K562 (cell line): Measurements from ENCODE around the gene XRCC5. TPM values are rescaled to one million over a fixed set of nuclear protein-coding genes. Genes with fewer than 3 reads are reported as not detected.

ENCODE experiments used
- ATAC-seq: fragments of 200-7000 bp; cut with Tn5 transposase; 3 replicates; pipeline ENCODE4 v1.9.1; 2020; ENCODE audit warnings: moderate library complexity
- BruUV-seq: library from RNA; stranded (reverse); fragments of 400-500 nt; replicated peaks from 2 replicates; lab custom pipeline; 2021; lab: Mats Ljungman, UMichigan
- CTCF ChIA-PET: fragments of 300-600 bp; formaldehyde crosslinking; extraction: SDS; loops from one replicate; lab custom pipeline; 2021; ENCODE audit warnings: low intra/inter-chr PET ratio; lab: Yijun Ruan, JAX
- POLR2A ChIA-PET: fragments of 300-600, 350-650 bp; sonication (Branson Sonifier 250); formaldehyde crosslinking; extraction: SDS; loops from one replicate; lab custom pipeline; 2021; ENCODE audit warnings: antibody characterized with exemption, inconsistent platforms; lab: Yijun Ruan, JAX
- DNase-seq, 4 experiments: peaks; one replicate each; pipeline versions ENCODE4 v3.0.0 to v3.0.0-alpha.2; 2011 to 2018; ENCODE audit warnings: low spot score in 3 of 4, mixed read lengths in 3 of 4; ENCODE audit errors: extremely low read depth in 1 of 4
- FAIRE-seq: peaks from 2 replicates; lab custom pipeline; 2011; peaks lifted over from hg19 to GRCh38; lab: Jason Lieb, UNC
- H2AFZ ChIP-seq: 2 replicates; pipeline ENCODE4 v1.6.0; 2011; ENCODE audit warnings: low read depth, low read length, control low read depth, inconsistent platforms
- H3K27ac ChIP-seq: fragments of 200-600 bp; 3 replicates; pipeline ENCODE4 v1.8.0; 2011; ENCODE audit warnings: low read depth, mild to moderate bottlenecking, control low read depth, inconsistent platforms, low read length, moderate library complexity, mixed read lengths; ENCODE audit errors: extremely low read depth
- H3K27me3 ChIP-seq, 2 experiments: fragments of 300-600 bp in 1 of 2; 2 replicates in 1 of 2; 3 replicates in 1 of 2; pipeline versions ENCODE4 v1.6.0 to v1.8.0; 2011; ENCODE audit warnings: inconsistent platforms in 2 of 2, low read length in 2 of 2, mild to moderate bottlenecking in 1 of 2, mixed read lengths in 1 of 2, moderate library complexity in 1 of 2; ENCODE audit not compliant: control insufficient read depth in 2 of 2, insufficient read depth in 2 of 2
- H3K36me3 ChIP-seq: fragments of 300-600 bp; 3 replicates; pipeline ENCODE4 v1.8.0; 2011; ENCODE audit warnings: mild to moderate bottlenecking, low read length, inconsistent platforms; ENCODE audit not compliant: control insufficient read depth, insufficient read depth
- H3K4me1 ChIP-seq, 2 experiments: fragments of 200-600 bp in 1 of 2; replicated peaks in 1 of 2; 2 replicates in 1 of 2; 3 replicates in 1 of 2; pipeline versions ENCODE4 v1.5.1 to v1.8.0; 2011; ENCODE audit warnings: inconsistent platforms in 2 of 2, low read length in 2 of 2, mild to moderate bottlenecking in 1 of 2, mixed read lengths in 1 of 2, moderate library complexity in 1 of 2; ENCODE audit not compliant: control insufficient read depth in 2 of 2, insufficient read depth in 2 of 2
- H3K4me2 ChIP-seq: 2 replicates; pipeline ENCODE4 v1.6.1; 2011; ENCODE audit warnings: low read length, control low read depth, inconsistent platforms, mixed read lengths; ENCODE audit not compliant: insufficient read depth
- H3K4me3 ChIP-seq: fragments of 200-600 bp; sonication (generic), shearing (Covaris generic); 2 replicates; pipeline ENCODE4 v1.5.1; 2016; ENCODE audit warnings: control low read depth, inconsistent platforms
- H3K79me2 ChIP-seq: fragments of 200-600 bp; 3 replicates; pipeline ENCODE4 v1.8.0; 2011; ENCODE audit warnings: low read length, inconsistent platforms; ENCODE audit not compliant: control insufficient read depth, insufficient read depth
- H3K9ac ChIP-seq, 2 experiments: 2 replicates each; pipeline versions ENCODE4 v1.6.0 to v1.6.1; 2011; ENCODE audit warnings: low read depth in 2 of 2, low read length in 2 of 2, control low read depth in 1 of 2, inconsistent platforms in 1 of 2, mild to moderate bottlenecking in 1 of 2, mixed read lengths in 1 of 2; ENCODE audit not compliant: insufficient read depth in 1 of 2
- H3K9me1 ChIP-seq: one replicate; pipeline ENCODE4 v1.6.0; 2011; ENCODE audit warnings: inconsistent platforms, mild to moderate bottlenecking, low read length, moderate library complexity; ENCODE audit not compliant: control insufficient read depth, insufficient read depth
- H3K9me3 ChIP-seq: replicated peaks from 2 replicates; pipeline ENCODE4 v1.5.1; 2011; ENCODE audit warnings: low read depth, low read length, inconsistent platforms; ENCODE audit not compliant: control insufficient read depth, insufficient read depth
- H4K20me1 ChIP-seq: replicated peaks from 2 replicates; pipeline ENCODE4 v1.6.1; 2011; ENCODE audit warnings: low read length, inconsistent platforms, mixed read lengths; ENCODE audit not compliant: control insufficient read depth, insufficient read depth
- BMI1 ChIP-seq: fragments of 150-350 bp; IDR thresholded peaks from 2 replicates; pipeline ENCODE4 v1.6.1; 2014; ENCODE audit warnings: low read length
- CREM ChIP-seq: IDR thresholded peaks from 2 replicates; pipeline ENCODE4 v1.6.1; 2014; ENCODE audit warnings: antibody characterized with exemption, low read depth
- CTBP1 ChIP-seq: fragments of 450-650 bp; IDR thresholded peaks from 2 replicates; pipeline ENCODE4 v1.6.1; 2016; ENCODE audit warnings: borderline replicate concordance
- FOXA1 ChIP-seq: fragments of 450-650 bp; IDR thresholded peaks from 2 replicates; pipeline ENCODE4 v1.6.1; 2016; ENCODE audit warnings: mild to moderate bottlenecking, borderline replicate concordance
- FOXJ2 ChIP-seq: fragments of 200-800 bp; sonication (Bioruptor generic); IDR thresholded peaks from 2 replicates; pipeline ENCODE4 v1.6.1; 2016; ENCODE audit warnings: missing genetic modification characterization, missing compliant biosample characterization
- KDM1A ChIP-seq, 2 experiments: fragments of 450-650 bp; IDR thresholded peaks; 2 replicates each; pipeline ENCODE4 v1.6.1; 2016; ENCODE audit warnings: mild to moderate bottlenecking in 2 of 2
- MYC ChIP-seq, 2 experiments: fragments of 250-450 bp in 1 of 2; sonication (Bioruptor Pico) in 1 of 2; IDR thresholded peaks; 2 replicates each; pipeline versions ENCODE4 v1.5.1 to v1.6.1; 2012 to 2021; ENCODE audit warnings: low read depth in 2 of 2, borderline replicate concordance in 1 of 2, improper control_type of control experiment in 1 of 2, low read length in 1 of 2, mild to moderate bottlenecking in 1 of 2, moderate library complexity in 1 of 2
- PHB2 ChIP-seq: fragments of 450-650 bp; IDR thresholded peaks from 2 replicates; pipeline ENCODE4 v1.6.1; 2017; ENCODE audit warnings: low read depth
- RBM17 ChIP-seq: fragments of 200-400 bp; formaldehyde crosslinking; IDR thresholded peaks from 2 replicates; pipeline ENCODE4 v1.6.1; 2017; ENCODE audit warnings: low read depth, mild to moderate bottlenecking, low read length, borderline replicate concordance
- SNIP1 ChIP-seq: fragments of 450-650 bp; IDR thresholded peaks from 2 replicates; pipeline ENCODE4 v1.7.1; 2017; ENCODE audit warnings: low read depth, mild to moderate bottlenecking
- ZKSCAN8 ChIP-seq: fragments of 200-800 bp; sonication (Bioruptor generic); IDR thresholded peaks from 2 replicates; pipeline ENCODE4 v1.6.1; 2016; ENCODE audit warnings: missing genetic modification characterization, missing compliant biosample characterization
- WGBS: fragments of 100-300 bp; shearing (Covaris generic); methylation state at CpG from one replicate; pipeline ENCODE4 v1.1.6; 2016; ENCODE audit warnings: low coverage, mixed read lengths; ENCODE audit not compliant: insufficient coverage; ENCODE audit errors: missing lambda C conversion rate; 5-methylcytosine and 5-hydroxymethylcytosine counted together
- in situ Hi-C: fragments of 300-500 bp; cut with MboI; formaldehyde crosslinking; loops from 4 replicates; pipeline ENCODE4 v1.15.0; 2018; ENCODE audit warnings: inconsistent platforms, mixed read lengths
- intact Hi-C: fragments of 100-400 bp; cut with micrococcal nuclease; formaldehyde crosslinking; loops from 2 replicates; pipeline ENCODE4 v1.14.2; 2022
- polyA plus RNA-seq, 8 experiments: library from polyadenylated mRNA; depleted of rRNA in 4 of 8; stranded (reverse) in 5 of 8; unstranded in 3 of 8; fragments of >200 nt; fragmentation: Nextera tagmentation in 2 of 8; fragmentation: Illumina TruSeq in 1 of 8; extraction: Ambion mirVana in 2 of 8; extraction: Trizol in 1 of 8; gene quantifications; 2 replicates each; pipeline versions ENCODE4 v1.2.1 to v1.2.3, GENCODE V29; 2011 to 2014; ENCODE audit warnings: inconsistent platforms in 1 of 8, missing spikeins in 1 of 8
- total RNA-seq, 7 experiments: library from RNA; depleted of rRNA in 6 of 7; stranded (reverse); fragments of >200 nt in 6 of 7; fragmentation: Illumina TruSeq in 2 of 7; extraction: Trizol in 2 of 7; gene quantifications; 2 replicates each; pipeline versions ENCODE4 v1.2.1 to v1.2.3, GENCODE V29; 2011 to 2021; ENCODE audit warnings: low replicate concordance in 1 of 7
- TF ChIP-seq, protein P1 (sequence below): sonication (generic); formaldehyde crosslinking; IDR thresholded peaks from 2 replicates; pipeline ENCODE4 v1.8.0; 2023; ENCODE audit warnings: mild to moderate bottlenecking, missing genetic modification reagents
- TF ChIP-seq, protein P2 (sequence below): sonication (generic); formaldehyde crosslinking; IDR thresholded peaks from 2 replicates; pipeline ENCODE4 v1.9.0; 2022; ENCODE audit warnings: mild to moderate bottlenecking, missing genetic modification reagents

XRCC5 gene
- total and polyA plus RNA-seq, 9 of the 15 experiments (the other 6 are each of a cell fraction or from before 2014, with no cell fraction given) = 168 to 551 (median 297) TPM

DNA sequence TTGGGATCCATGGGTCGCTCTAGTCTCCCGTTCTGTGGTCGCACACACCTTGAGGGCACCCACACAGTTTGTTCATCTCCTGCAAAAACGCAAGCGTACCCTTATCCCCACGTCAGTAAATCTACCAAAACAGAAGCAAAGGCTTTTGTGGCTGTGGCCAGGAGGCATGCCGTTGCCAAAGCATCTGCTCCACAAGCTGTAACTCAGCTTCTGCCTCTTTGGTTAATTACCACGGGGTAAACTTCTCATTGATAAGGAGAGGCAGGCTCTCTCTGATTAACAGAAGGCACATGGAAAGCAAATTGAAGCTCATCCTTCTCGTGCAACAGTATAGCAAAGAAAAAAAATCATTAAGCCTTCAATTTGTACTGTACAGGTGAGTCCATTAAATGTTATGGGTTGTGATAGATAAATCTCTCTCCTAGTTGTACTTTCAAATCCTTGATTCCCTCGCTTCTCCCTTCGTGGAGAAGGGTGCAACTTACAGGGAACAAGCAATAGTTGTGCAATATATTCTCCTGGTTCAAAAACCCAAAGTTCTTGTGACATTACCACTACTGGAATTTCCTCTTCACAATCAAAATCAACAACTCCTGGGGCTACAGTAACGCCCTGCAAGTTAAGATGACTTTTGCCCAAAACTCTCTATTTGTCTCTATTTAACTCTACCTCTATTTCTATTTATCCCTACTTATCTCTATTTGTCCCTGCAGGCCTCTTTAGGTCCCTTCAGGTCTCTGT lies 37.9 kb upstream of the XRCC5 start:
- no peaks in the 10 kb centered on the region for H3K9me1 ChIP-seq
- TF ChIP-seq FOXJ2 (tag) = no peak
- no peak for TF ChIP-seq MYC (IDR thresholded peaks at IDR 0.05; ENCODE audit: low read depth, low read length)
- TF ChIP-seq MYC (CRISPR knock-in tag; IDR thresholded peaks at IDR 0.05; ENCODE audit: borderline replicate concordance, low read depth) = no peak
- TF ChIP-seq CTBP1 = no peak
- no peak for TF ChIP-seq ZKSCAN8 (CRISPR knock-in tag)
- no peak for TF ChIP-seq PHB2
- TF ChIP-seq, protein P1, sequence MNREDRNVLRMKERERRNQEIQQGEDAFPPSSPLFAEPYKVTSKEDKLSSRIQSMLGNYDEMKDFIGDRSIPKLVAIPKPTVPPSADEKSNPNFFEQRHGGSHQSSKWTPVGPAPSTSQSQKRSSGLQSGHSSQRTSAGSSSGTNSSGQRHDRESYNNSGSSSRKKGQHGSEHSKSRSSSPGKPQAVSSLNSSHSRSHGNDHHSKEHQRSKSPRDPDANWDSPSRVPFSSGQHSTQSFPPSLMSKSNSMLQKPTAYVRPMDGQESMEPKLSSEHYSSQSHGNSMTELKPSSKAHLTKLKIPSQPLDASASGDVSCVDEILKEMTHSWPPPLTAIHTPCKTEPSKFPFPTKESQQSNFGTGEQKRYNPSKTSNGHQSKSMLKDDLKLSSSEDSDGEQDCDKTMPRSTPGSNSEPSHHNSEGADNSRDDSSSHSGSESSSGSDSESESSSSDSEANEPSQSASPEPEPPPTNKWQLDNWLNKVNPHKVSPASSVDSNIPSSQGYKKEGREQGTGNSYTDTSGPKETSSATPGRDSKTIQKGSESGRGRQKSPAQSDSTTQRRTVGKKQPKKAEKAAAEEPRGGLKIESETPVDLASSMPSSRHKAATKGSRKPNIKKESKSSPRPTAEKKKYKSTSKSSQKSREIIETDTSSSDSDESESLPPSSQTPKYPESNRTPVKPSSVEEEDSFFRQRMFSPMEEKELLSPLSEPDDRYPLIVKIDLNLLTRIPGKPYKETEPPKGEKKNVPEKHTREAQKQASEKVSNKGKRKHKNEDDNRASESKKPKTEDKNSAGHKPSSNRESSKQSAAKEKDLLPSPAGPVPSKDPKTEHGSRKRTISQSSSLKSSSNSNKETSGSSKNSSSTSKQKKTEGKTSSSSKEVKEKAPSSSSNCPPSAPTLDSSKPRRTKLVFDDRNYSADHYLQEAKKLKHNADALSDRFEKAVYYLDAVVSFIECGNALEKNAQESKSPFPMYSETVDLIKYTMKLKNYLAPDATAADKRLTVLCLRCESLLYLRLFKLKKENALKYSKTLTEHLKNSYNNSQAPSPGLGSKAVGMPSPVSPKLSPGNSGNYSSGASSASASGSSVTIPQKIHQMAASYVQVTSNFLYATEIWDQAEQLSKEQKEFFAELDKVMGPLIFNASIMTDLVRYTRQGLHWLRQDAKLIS = no peak
- no peak for TF ChIP-seq KDM1A (IDR thresholded peaks at IDR 0.05)
- no peak for TF ChIP-seq BMI1
- TF ChIP-seq RBM17 = no peak
- no peak for TF ChIP-seq CREM
- TF ChIP-seq FOXA1 = no peak
- TF ChIP-seq, protein P2, sequence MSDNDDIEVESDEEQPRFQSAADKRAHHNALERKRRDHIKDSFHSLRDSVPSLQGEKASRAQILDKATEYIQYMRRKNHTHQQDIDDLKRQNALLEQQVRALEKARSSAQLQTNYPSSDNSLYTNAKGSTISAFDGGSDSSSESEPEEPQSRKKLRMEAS = no peak
- TF ChIP-seq SNIP1 = no peak
- no peaks in the 10 kb centered on the region for H3K27me3 ChIP-seq
- in situ Hi-C loops (no loop called here), intact Hi-C loops (loop anchor here (5.0 kb wide), 1 partner anchor 36 kb away; the partner anchor contains the start of gene XRCC5)
- ATAC-seq = no peak
- no peak overlapping the region for H3K4me2 ChIP-seq
- no peaks in the 10 kb centered on the region for H4K20me1 ChIP-seq
- POLR2A ChIA-PET = interaction anchor here (1.0 kb wide), 1 partner anchor 9 kb away, joined by 3 read pairs; no protein-coding TSS in a partner anchor
- no peak for FAIRE-seq
- no TSS peak for BruUV-seq
- CTCF ChIA-PET = no interaction called here
- H2AFZ ChIP-seq = no peak overlapping the region
- WGBS = 43% methylated on average over 10 of the region's 12 CpGs
- no peaks in the 10 kb centered on the region for H3K79me2 ChIP-seq
- no peaks in the 10 kb centered on the region; the same call in 2 of the 3 replicates for H3K36me3 ChIP-seq
- H3K4me1 ChIP-seq = no peaks in the 10 kb centered on the region; a peak in 1 of 5 replicates
- H3K27ac ChIP-seq = no peak overlapping the region
- H3K9me3 ChIP-seq = no peaks in the 10 kb centered on the region
- H3K9ac ChIP-seq = no peak overlapping the region
- DNase-seq = no peak
- no peak overlapping the region for H3K4me3 ChIP-seq
